GM06990 (cell line): ENCODE results near the gene SARNP.

ENCODE experiments used
- DNase-seq: peaks from one replicate; pipeline ENCODE4 v3.0.0-alpha.2; 2011; ENCODE audit not compliant: insufficient read length; ENCODE audit errors: extremely low read depth
- H3K27me3 ChIP-seq: replicated peaks from 2 replicates; pipeline ENCODE4 v1.6.0; 2011; ENCODE audit warnings: low read length; ENCODE audit not compliant: control insufficient read depth, insufficient read depth
- H3K36me3 ChIP-seq: 2 replicates; pipeline ENCODE4 v1.5.1; 2011; ENCODE audit warnings: low read length; ENCODE audit not compliant: control insufficient read depth, insufficient read depth
- H3K4me3 ChIP-seq: replicated peaks from 2 replicates; pipeline ENCODE4 v1.5.1; 2011; ENCODE audit warnings: low read depth, mild to moderate bottlenecking, control low read depth, low read length
- TF ChIP-seq, protein P1 (sequence below): IDR thresholded peaks from 2 replicates; pipeline ENCODE4 v1.5.1; 2011; ENCODE audit warnings: low read length, control low read depth, mild to moderate bottlenecking, inconsistent platforms; ENCODE audit not compliant: insufficient read depth, poor library complexity, severe bottlenecking

SARNP gene

DNA sequence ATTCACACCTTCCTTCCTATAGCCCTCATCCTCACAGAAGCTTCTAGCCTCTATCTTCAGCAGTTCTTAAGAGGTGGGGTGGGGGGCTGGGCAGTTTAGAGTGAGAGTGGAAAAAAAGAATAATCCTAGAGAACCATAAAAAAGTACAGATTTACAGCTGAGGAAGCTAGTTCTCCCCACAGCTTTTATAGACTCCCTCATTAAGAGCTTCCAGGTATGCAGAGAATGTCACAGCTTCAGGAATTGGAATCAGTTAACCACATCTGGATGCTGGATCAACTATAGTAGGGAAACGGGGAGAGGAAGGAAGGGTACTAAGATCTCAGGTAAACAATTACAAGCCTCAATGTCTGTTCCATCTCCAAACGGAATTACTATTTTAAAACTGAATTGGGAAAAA is 62.3 kb downstream of the SARNP start:
- H3K36me3 ChIP-seq = peaks cover 15% of the 10 kb centered on the region

DNA sequence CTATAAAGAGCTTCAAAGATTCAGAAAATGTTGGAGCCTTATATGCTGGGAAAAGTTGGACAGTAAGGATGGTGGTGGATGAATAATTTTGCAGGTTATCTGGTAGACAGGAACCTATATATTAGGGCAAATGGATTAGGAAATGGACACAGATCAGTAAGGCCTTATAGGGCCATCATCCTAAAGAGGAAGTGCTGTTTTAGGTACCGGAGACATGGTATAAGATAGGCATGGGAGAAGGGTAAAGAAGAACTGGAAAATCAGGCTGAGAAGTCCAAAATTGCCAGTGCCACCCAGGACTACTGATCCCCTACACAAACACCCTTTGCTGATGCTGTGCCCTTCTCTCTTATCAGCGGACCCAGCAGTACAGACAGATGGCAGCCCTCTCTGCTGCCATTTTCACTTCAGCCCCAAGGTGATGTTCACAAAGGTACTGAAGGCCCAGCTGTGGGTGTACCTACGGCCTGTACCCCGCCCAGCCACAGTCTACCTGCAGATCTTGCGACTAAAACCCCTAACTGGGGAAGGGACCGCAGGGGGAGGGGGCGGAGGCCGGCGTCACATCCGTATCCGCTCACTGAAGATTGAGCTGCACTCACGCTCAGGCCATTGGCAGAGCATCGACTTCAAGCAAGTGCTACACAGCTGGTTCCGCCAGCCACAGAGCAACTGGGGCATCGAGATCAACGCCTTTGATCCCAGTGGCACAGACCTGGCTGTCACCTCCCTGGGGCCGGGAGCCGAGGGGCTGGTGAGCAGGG is 69.1 kb downstream of the SARNP start:
- DNase-seq = no peak
- H3K36me3 ChIP-seq = peaks cover 2% of the 10 kb centered on the region
- no peak overlapping the region for H3K4me3 ChIP-seq
- no peaks in the 10 kb centered on the region for H3K27me3 ChIP-seq
- TF ChIP-seq, protein P1, sequence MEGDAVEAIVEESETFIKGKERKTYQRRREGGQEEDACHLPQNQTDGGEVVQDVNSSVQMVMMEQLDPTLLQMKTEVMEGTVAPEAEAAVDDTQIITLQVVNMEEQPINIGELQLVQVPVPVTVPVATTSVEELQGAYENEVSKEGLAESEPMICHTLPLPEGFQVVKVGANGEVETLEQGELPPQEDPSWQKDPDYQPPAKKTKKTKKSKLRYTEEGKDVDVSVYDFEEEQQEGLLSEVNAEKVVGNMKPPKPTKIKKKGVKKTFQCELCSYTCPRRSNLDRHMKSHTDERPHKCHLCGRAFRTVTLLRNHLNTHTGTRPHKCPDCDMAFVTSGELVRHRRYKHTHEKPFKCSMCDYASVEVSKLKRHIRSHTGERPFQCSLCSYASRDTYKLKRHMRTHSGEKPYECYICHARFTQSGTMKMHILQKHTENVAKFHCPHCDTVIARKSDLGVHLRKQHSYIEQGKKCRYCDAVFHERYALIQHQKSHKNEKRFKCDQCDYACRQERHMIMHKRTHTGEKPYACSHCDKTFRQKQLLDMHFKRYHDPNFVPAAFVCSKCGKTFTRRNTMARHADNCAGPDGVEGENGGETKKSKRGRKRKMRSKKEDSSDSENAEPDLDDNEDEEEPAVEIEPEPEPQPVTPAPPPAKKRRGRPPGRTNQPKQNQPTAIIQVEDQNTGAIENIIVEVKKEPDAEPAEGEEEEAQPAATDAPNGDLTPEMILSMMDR = no peak

More for the DNA sequence above, 62.3 kb downstream of the SARNP start:
- DNase-seq = no peak
- Histone ChIP-seq H3K4me3 (no peak overlapping the region), H3K27me3 (no peaks in the 10 kb centered on the region)
- TF ChIP-seq, protein P1 = no peak

DNA sequence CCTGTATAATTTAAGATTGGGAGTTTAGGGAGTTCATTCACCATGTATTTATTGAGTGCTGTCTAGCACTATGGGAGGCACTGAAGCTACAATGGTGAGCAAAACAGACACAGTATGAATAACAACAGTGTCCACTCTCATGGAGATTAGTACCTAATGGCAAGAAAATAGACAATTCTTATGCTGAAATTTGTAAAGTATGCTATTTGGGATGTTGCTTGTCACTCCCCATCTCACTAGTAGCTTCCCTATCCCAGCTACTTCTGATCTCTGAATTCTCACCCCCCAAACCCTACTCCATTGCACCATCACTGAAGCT is 70.7 kb downstream of the SARNP start:
- TF ChIP-seq, protein P1 = no peak
- no peaks in the 10 kb centered on the region for H3K27me3 ChIP-seq
- no peak overlapping the region for H3K4me3 ChIP-seq
- peaks cover 2% of the 10 kb centered on the region for H3K36me3 ChIP-seq
- DNase-seq = no peak

DNA sequence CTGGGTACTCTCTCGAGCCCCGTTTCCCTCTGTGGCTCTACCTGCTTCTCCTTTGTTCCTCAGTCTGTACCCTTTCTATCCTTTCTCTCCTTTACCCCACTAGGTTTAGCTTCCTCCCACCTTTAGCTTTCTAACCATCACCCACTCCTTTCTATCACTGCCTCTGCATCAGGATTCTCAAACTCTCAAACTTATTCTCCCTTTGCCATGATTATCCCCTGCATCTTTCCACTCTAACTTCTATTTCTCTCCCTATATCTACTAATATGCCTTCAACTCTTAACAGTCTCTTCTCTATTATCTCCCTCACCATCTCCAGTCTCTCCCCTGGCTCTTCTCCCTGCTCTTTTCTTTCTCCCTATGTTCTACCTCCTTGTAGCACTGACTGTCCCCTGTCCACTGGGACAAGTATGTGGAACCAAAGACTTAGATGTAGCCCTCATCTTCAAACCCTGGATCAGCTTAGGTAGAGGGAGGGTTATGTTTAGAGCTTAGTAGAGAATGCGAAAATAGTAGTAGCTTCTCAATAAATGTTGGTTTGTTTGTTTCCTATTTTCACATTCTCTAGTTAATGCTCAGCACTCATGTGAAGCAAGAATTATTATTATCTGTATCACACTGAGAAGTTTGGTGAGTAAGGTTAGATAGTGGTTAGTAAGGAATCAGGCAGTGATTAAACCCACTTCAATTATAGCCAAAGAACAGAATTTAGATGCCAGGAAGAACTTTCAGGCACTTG is 71.2 kb downstream of the SARNP start:
- Histone ChIP-seq H3K4me3 (no peak overlapping the region), H3K27me3 (no peaks in the 10 kb centered on the region), H3K36me3 (peaks cover 2% of the 10 kb centered on the region)
- no peak for DNase-seq
- TF ChIP-seq, protein P1 = no peak

DNA sequence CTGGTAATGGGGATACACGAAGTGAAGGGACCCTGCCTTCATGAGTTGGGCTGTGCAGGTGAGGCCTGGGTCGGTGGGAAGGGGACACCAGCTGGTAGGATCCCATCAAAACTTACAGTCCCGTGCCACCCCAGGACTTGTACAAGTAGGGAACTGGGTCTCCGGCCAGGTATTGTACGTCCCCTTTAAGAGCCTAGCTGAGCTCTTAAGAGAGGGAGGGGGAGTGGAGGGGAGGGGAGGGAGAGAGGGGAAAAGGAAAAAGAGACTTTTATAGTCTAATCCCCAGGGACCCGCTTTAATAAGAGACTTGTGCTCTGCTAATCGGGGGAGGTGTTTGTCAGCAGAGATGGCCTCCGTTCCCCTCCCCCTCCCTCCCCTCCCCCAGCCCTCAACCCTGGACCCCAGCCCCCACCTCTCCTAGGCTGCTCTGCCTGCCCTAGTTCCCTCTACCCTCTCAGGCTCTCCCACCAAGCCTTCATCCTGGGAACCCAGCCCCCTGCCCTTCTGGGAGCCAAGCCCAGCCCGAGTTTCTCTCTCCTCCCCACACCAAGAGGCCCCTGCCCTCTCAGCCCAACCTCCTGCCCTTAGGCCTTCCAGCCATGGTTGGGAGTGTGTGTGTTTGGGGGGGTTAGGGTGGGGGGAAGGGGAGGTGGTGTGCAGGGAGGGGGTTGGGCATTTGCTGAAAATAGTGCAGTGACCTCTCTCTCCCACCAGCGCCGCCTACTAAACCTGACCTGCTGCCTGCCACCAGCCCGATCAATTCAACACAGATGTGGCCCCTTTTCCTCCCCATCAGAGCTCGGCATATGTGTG is 72.0 kb downstream of the SARNP start:
- TF ChIP-seq, protein P1 = no peak
- no peak overlapping the region for H3K4me3 ChIP-seq
- no peak for DNase-seq
- H3K27me3 ChIP-seq = no peaks in the 10 kb centered on the region
- H3K36me3 ChIP-seq = no peaks in the 10 kb centered on the region; the same call in 1 of the 2 replicates
